Mesodermal cell (in vitro differentiated cells): ENCODE results near the gene SVIL.
"Not testable (repeated sequence)": the region's sequence is repeated elsewhere in the genome, so short reads cannot be mapped to it uniquely, and the experiment has no call there.

Source experiments
- H3K27ac ChIP-seq: 2 replicates; pipeline ENCODE4 v1.7.0; 2013; ENCODE audit warnings: mild to moderate bottlenecking, low read depth, low read length, moderate library complexity; ENCODE audit not compliant: severe bottlenecking
- H3K36me3 ChIP-seq: 2 replicates; pipeline ENCODE4 v1.7.1; 2013; ENCODE audit warnings: mild to moderate bottlenecking, low read length, moderate library complexity; ENCODE audit not compliant: control insufficient read depth, insufficient read depth
- H3K4me1 ChIP-seq: one replicate; pipeline ENCODE4 v1.7.1; 2013; ENCODE audit warnings: mild to moderate bottlenecking, low read length; ENCODE audit not compliant: insufficient read depth, control insufficient read depth, poor library complexity, severe bottlenecking
- H3K4me3 ChIP-seq: 2 replicates; pipeline ENCODE4 v1.7.0; 2013; ENCODE audit warnings: low read length, control low read depth, mild to moderate bottlenecking; ENCODE audit not compliant: insufficient read depth, poor library complexity, severe bottlenecking; ENCODE audit errors: extremely low read depth
- H3K9me3 ChIP-seq: 2 replicates; pipeline ENCODE4 v1.7.1; 2013; ENCODE audit warnings: mild to moderate bottlenecking, low read length, moderate library complexity; ENCODE audit not compliant: control insufficient read depth
- WGBS, 2 experiments: methylation state at CpG; one replicate each; pipeline ENCODE4 v1.1.5; 2013; ENCODE audit warnings: missing lambda C conversion rate in 2 of 2; ENCODE audit not compliant: insufficient coverage in 2 of 2; 5-methylcytosine and 5-hydroxymethylcytosine counted together

SVIL gene

DNA sequence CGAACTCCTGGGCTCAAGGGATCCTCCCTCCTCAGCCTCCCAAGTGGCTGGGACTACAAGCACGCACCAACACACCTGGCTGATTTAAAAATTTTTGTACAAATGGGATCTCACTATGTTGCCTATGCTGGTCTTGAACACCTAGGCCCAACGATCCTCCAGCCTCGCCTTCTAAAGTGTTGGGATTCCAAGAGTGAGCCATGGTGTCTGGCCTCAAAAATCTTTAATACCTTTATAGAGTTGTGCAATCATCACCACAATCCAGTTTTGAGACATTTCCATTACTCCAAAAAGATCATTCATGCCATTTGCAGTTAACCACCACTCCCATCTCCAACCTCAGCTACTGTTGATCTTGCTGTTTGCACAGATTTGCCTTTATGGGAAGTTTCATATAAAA lies 180.5 kb downstream of the SVIL start:
- WGBS, 2 experiments = 71% methylated on average over 4 of the region's 4 CpGs; no CpG with 5 or more reads in 1 of the 2 experiments

DNA sequence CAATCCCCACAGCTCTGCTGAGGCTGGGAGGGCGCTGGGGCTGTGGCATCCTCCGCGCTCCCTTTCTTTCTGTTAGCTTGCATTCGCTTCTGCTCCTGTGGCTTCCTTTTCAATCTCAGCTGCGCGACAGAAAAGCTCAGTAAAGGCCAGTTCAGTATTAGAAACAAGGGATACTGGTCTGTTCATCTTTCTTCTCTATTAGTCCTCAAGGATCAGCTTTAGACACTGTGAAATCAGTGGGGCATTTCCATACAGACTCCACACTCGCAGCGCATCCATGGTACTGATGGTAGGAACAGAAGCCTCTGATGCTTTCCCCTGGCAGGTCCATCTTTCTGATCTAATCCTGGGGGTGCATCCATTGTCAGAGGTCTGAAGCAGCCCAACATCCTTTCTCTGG lies 182.2 kb downstream of the SVIL start:
- Histone ChIP-seq H3K4me1 (no peaks in the 10 kb centered on the region), H3K9me3 (no peaks in the 10 kb centered on the region), H3K36me3 (peaks cover 23% of the 10 kb centered on the region), H3K27ac (no peak overlapping the region), H3K4me3 (no peak overlapping the region)
- WGBS, 2 experiments = 85 to 100% methylated on average over 5 to 8 of the region's 8 CpGs

More for the DNA sequence above, 180.5 kb downstream of the SVIL start:
- Histone ChIP-seq H3K9me3 (no peaks in the 10 kb centered on the region), H3K36me3 (peaks cover 37% of the 10 kb centered on the region), H3K4me3 (no peak overlapping the region), H3K4me1 (no peaks in the 10 kb centered on the region), H3K27ac (no peak overlapping the region)

DNA sequence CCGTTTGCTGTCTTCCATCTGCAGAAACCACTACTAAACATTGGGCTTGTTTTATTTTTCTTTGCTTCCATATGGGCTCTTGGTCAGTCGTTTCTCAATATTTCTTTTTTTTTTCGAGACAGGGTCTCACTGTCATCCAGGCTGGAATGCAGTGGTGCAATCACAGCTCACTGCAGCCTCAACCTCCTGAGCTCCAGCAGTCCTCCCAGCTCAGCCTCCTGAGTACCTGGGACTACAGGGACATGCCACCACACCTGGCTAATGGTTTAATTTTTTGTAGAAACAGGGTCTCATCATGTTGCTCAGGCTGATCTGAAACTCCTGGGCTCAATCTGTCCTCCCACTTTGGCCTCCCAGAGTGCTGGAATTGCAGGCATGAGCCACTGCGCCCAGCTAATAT lies 182.8 kb downstream of the SVIL start:
- WGBS, 2 experiments = 62 to 73% methylated on average over 4 of the region's 4 CpGs
- H3K9me3 ChIP-seq = no peaks in the 10 kb centered on the region
- H3K27ac ChIP-seq = no peak overlapping the region
- H3K4me3 ChIP-seq = no peak overlapping the region
- peaks cover 20% of the 10 kb centered on the region for H3K36me3 ChIP-seq
- H3K4me1 ChIP-seq = no peaks in the 10 kb centered on the region

DNA sequence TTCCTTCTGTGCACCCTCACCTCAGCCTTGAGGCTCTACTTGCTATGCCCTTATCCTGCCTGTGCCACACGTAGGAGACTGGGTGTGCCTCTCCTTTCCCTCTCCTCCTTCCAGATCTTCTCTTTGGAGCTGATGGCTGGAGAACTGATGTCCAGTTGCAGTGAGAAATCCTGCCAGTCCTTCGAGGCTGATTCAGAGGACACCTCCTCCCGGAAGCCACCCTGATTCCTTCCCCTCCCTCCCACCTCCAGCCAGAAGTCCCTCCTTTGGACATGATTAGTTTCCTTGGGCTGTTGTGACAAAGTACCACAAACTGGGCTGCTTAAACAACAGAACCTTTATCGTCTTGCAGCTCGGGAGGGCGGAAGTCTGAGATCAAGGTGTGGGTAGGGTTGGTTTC lies 184.4 kb downstream of the SVIL start:
- Histone ChIP-seq H3K36me3 (peaks cover 10% of the 10 kb centered on the region), H3K9me3 (no peaks in the 10 kb centered on the region), H3K4me3 (no peak overlapping the region), H3K4me1 (no peaks in the 10 kb centered on the region), H3K27ac (no peak overlapping the region)
- WGBS, 2 experiments = 100% methylated on average over 1 to 6 of the region's 6 CpGs

DNA sequence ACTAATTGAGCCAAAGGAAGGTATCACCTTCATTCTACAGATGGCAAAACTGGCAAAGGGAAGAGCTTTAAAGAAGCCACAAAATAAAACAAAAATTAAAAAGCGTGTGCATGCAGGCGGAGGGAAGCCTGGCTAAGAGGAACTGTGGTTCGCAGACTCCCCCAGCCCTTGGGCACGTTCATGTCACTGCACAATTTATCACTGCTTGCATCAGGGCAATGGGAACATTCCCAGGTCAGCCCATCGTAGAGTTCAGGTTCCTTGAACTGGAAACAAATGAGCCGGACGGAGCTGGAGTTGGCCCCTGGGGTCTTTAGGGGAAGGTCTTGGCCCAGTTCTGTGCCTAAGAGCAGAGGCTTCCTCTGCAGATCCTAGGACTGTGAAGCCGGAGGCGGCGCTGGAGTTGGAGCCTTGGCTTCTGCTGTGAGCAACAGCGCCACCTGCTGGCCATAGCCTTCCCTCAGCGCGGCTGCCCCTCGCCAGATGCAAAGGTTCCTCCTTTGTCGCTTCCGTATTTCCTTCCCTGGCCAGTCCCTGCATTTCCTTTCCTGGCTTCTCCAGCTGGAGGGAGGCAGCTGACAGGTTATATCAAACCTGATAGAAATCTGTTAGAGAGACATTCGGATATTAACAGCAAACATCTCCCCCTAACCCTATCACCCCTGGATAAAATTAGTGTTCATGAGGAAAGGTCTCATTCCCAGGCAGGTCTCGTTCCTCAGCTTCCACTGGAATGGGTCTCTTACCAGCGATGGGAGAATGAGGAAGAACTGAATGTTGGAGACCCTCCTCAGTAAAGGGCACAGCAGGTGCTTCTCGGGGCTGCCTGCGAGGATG lies 185.8 kb downstream of the SVIL start:
- H3K27ac ChIP-seq, H3K4me3 ChIP-seq, H3K36me3 ChIP-seq, H3K4me1 ChIP-seq, H3K9me3 ChIP-seq: not testable (repeated sequence)
- 28 to 46% methylated on average over 10 to 13 of the region's 21 CpGs for WGBS, 2 experiments

DNA sequence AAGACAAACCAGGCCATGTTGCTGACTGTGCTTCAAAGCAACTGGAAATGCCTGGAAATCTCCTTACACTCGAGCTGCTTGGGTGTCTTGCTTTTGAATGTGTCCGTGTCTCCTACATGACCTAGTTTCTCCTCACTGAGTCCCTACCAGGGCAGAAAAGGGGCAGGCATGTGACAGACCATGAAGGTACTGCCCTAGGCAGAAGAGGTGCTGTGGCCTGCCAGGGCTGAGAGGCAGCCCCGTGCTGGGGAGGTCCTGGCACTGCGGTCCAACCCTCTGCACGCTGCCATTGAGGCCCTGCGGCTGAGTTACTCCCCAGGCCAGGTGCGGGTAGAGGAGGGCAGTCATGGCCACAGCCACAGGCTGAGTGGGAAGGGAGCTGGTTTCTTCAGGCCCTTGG lies 186.6 kb downstream of the SVIL start:
- Histone ChIP-seq H3K27ac (no peak overlapping the region), H3K9me3 (no peaks in the 10 kb centered on the region), H3K36me3 (no peaks in the 10 kb centered on the region), H3K4me1 (no peaks in the 10 kb centered on the region), H3K4me3 (no peak overlapping the region)
- WGBS, 2 experiments = 88 to 95% methylated on average over 3 to 6 of the region's 7 CpGs

DNA sequence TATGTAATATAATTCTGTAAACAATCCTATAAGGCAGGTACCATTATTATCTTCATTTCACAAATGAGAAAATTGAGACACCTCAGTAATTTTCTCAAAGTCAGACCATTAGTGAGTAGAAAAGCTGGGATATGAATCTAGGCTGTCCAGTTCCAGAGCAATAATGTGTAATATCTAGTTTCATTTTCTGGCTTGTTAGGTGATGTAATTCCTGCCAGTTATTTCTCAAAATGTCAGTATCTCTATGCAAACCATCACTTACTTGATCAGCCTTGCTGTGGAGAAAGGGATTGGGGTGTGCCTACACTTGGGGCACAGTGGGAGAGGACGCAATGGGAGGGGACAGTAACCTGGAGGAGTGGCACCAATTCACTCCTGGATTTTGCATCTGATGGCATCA lies 188.4 kb downstream of the SVIL start:
- Histone ChIP-seq H3K27ac (no peak overlapping the region), H3K9me3 (no peaks in the 10 kb centered on the region), H3K4me1 (no peaks in the 10 kb centered on the region), H3K36me3 (no peaks in the 10 kb centered on the region), H3K4me3 (no peak overlapping the region)
- no CpG with 5 or more reads among the region's 1 CpG for WGBS, 2 experiments

DNA sequence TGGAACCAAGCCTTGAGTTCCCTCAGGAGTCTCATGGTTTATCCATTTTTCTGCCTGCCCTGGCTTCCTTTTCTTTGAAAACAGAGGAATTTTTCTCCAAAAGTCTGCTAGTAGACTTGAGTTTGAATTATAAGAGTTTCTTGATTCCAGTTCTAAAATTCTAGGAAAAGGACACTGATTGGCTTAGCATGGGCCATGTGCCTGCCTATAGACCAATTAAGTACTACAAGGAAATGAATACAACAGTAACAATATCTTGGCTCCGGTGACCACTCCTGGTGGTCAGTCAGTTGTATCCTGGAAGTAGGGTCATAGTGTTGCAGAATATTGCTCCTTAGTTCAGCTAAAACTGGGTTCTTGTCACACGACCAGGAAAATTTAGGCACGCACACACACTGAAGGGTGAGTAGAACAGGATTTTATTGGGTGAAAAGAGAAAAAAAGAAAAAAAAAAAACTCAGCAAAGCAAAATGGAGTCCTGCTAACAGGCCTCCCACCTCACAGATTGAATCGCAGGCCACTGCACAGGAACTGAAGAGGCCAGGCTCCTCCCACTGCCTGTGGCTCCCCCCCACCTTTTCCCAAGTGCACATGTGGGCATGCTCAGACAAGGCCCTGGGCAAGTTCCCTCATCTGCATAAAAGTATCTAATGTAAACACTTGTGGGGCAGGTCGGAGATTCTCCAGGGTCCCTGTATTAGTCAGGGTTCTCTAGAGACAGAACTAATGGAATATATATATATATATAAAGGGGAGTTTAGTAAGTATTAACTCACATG lies 190.8 kb downstream of the SVIL start:
- H3K36me3 ChIP-seq = no peaks in the 10 kb centered on the region
- H3K9me3 ChIP-seq = no peaks in the 10 kb centered on the region
- no peaks in the 10 kb centered on the region for H3K4me1 ChIP-seq
- H3K27ac ChIP-seq = no peak overlapping the region
- no peak overlapping the region for H3K4me3 ChIP-seq
- WGBS, 2 experiments = 92 to 98% methylated on average over 2 to 4 of the region's 5 CpGs

DNA sequence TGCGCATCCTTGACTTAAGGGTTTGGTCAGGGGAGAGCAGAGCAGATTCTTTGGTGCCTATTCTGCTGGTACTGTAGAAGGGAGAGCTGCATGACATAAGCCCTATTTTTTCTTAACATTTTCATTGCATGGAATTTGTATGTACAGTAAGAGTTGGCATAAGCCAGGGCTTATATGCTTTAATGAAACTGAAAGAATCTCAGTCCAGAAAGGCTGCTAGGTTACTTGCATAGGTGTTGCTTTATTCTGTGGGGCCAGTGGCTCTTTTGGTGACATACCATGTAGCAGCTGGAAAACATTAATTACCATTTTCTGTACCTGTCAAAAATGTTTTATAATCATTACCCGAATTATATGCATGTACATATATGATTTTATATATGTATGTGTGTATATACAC lies 193.8 kb downstream of the SVIL start:
- Histone ChIP-seq H3K4me3 (no peak overlapping the region), H3K9me3 (peaks cover 8% of the 10 kb centered on the region), H3K36me3 (no peaks in the 10 kb centered on the region), H3K4me1 (no peaks in the 10 kb centered on the region), H3K27ac (no peak overlapping the region)
- 88% methylated on average over 1 of the region's 2 CpGs; no CpG with 5 or more reads in 1 of the 2 experiments for WGBS, 2 experiments

DNA sequence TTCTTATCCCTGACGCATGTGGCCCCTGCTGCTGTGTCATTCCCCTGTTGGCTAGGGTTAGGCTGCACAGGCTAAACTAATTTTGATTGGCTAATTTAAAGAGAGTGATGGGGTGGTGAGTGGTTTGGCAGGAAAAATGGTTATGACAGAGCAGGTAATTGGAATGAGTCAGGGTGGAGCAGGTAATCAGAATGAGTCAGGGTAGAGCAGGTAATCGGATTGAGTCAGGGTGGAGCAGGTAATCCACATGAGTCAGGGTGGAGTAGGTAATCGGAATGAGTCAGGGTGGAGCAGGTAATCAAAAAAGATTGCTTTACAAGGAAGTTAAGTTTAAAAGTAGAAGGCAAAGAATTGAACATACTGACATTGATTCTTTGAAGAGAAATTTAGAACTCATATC lies 195.8 kb downstream of the SVIL start:
- 84 to 100% methylated on average over 3 of the region's 3 CpGs for WGBS, 2 experiments
- not testable (repeated sequence) for H3K4me3 ChIP-seq, H3K4me1 ChIP-seq, H3K27ac ChIP-seq, H3K9me3 ChIP-seq, H3K36me3 ChIP-seq

DNA sequence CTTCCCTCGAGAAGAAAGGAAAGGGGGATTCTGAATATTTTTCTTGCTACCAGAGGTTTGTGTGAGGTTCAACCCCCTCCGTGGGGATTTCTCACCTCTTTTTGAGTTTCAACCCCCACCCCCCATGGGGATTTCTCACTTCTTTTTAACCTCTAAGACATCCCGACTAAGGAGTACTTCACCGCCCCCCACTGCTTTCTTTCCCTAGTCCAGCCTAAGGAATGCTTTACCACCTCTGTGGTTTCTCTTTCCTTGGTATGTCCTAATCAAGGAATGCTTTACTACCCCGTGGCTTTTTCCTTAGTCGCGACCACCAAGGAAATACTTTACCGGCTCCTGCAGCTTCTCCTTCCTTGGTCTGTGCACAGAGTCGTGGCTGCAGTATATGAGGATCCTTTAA lies 196.5 kb downstream of the SVIL start:
- peaks cover 8% of the 10 kb centered on the region for H3K9me3 ChIP-seq
- H3K36me3 ChIP-seq = no peaks in the 10 kb centered on the region
- WGBS, 2 experiments = 47 to 49% methylated on average over 3 to 6 of the region's 9 CpGs
- no peaks in the 10 kb centered on the region for H3K4me1 ChIP-seq
- H3K4me3 ChIP-seq = peak overlapping the region; percentile 12
- H3K27ac ChIP-seq = peak overlapping the region; percentile 23
